Measurements from ENCODE around the gene KRT35.

DNA sequence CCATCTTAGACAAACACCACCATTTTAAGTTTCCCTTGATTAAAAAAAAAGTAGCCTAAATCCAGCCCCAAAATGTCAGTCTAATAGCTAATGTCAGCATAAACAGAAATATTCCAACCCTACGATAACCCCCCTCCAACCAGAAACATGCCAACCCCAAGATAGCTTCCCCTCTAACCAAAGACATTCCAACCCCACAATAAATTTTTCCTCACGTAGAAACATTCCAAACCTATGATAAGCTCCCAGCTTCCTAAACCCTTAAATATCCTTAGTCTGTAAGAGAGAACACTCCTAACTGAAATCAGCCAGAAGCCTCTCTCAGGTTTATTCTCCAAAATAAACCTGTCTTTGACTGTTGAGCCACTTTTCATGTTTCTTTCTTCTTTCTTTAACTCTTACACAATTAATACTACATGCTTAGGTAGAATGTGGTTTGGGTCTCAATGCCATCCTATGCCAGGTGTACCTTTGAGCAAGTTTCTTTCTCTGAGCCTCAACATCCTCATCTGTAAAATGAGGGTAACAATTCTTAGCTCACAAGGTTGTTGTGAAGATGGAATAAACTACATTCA lies 29.7 kb downstream of the KRT35 start:
- TF ChIP-seq POLR2A (IDR thresholded peaks at IDR 0.05) = no peak
- TF ChIP-seq, protein P1, sequence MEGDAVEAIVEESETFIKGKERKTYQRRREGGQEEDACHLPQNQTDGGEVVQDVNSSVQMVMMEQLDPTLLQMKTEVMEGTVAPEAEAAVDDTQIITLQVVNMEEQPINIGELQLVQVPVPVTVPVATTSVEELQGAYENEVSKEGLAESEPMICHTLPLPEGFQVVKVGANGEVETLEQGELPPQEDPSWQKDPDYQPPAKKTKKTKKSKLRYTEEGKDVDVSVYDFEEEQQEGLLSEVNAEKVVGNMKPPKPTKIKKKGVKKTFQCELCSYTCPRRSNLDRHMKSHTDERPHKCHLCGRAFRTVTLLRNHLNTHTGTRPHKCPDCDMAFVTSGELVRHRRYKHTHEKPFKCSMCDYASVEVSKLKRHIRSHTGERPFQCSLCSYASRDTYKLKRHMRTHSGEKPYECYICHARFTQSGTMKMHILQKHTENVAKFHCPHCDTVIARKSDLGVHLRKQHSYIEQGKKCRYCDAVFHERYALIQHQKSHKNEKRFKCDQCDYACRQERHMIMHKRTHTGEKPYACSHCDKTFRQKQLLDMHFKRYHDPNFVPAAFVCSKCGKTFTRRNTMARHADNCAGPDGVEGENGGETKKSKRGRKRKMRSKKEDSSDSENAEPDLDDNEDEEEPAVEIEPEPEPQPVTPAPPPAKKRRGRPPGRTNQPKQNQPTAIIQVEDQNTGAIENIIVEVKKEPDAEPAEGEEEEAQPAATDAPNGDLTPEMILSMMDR (IDR thresholded peaks at IDR 0.05) = no peak
